Gastrocnemius medialis (tissue), 4 donors: Measurements from ENCODE around the gene CATSPER1.

Source experiments
- CTCF ChIP-seq, 5 experiments: fragments of 450-650 bp in 3 of 5; fragments of 200-600 bp in 2 of 5; sonication (generic) in 2 of 5; IDR thresholded peaks in 4 of 5; conservative IDR thresholded peaks in 1 of 5; 1 replicate in 4 of 5; 2 replicates in 1 of 5; pipeline ENCODE4 v1.5.1; 2016 to 2019; ENCODE audit warnings: antibody characterized with exemption in 5 of 5, mild to moderate bottlenecking in 3 of 5, moderate library complexity in 3 of 5
- POLR2A ChIP-seq, 2 donors: fragments of 450-650 bp; IDR thresholded peaks; one replicate each; pipeline ENCODE4 v1.6.1; 2017; ENCODE audit warnings: antibody characterized with exemption in 2 of 2, mild to moderate bottlenecking in 2 of 2, moderate library complexity in 2 of 2

GRCh38 chr11:65983589-65983987 is 42.7 kb downstream of the CATSPER1 start:
- no peak for TF ChIP-seq CTCF (IDR thresholded peaks at IDR 0.05 in 4 of 5, conservative IDR thresholded peaks at IDR 0.05 in 1 of 5)
- no peak for TF ChIP-seq POLR2A (IDR thresholded peaks at IDR 0.05)
